Smooth muscle cell (in vitro differentiated cells): Measurements from ENCODE around the gene SIDT2. TPM values are rescaled to one million over a fixed set of nuclear protein-coding genes. Genes with fewer than 3 reads are reported as not detected.
"Not testable (repeated sequence)": the region's sequence is repeated elsewhere in the genome, so short reads cannot be mapped to it uniquely, and the experiment has no call there.

Source experiments
- DNase-seq: peaks from one replicate; lab custom pipeline; 2025; ENCODE audit not compliant: unreplicated experiment; lab: John Stamatoyannopoulos, UW
- H2AFZ ChIP-seq: fragments of 200-600 bp; sonication (generic); 2 replicates; pipeline ENCODE4 v1.6.0; 2016; ENCODE audit warnings: antibody characterized with exemption, low read depth, mild to moderate bottlenecking
- H3F3A ChIP-seq: fragments of 200-600 bp; sonication (generic); 2 replicates; pipeline ENCODE4 v1.6.0; 2017; ENCODE audit warnings: antibody characterized with exemption, low read depth
- H3K27ac ChIP-seq: fragments of 200-600 bp; sonication (generic); 2 replicates; pipeline ENCODE4 v1.5.1; 2016; ENCODE audit warnings: low read depth, mild to moderate bottlenecking
- H3K27me3 ChIP-seq: fragments of 200-600 bp; sonication (generic); 2 replicates; pipeline ENCODE4 v1.6.1; 2016; ENCODE audit warnings: low read depth, mild to moderate bottlenecking
- H3K36me3 ChIP-seq: fragments of 200-600 bp; sonication (generic); 2 replicates; pipeline ENCODE4 v1.5.1; 2016; ENCODE audit warnings: low read depth
- H3K4me1 ChIP-seq: fragments of 200-600 bp; sonication (generic); 2 replicates; pipeline ENCODE4 v1.5.1; 2016; ENCODE audit warnings: low read depth
- H3K4me2 ChIP-seq: fragments of 200-600 bp; sonication (generic); 2 replicates; pipeline ENCODE4 v1.6.0; 2016; ENCODE audit warnings: mild to moderate bottlenecking
- H3K4me3 ChIP-seq: fragments of 200-600 bp; sonication (generic); 2 replicates; pipeline ENCODE4 v1.5.1; 2016; ENCODE audit warnings: mild to moderate bottlenecking
- H3K79me2 ChIP-seq: fragments of 200-600 bp; sonication (generic); 2 replicates; pipeline ENCODE4 v1.6.0; 2016; ENCODE audit warnings: low read depth, mild to moderate bottlenecking
- H3K9ac ChIP-seq: fragments of 200-600 bp; sonication (generic); 2 replicates; pipeline ENCODE4 v1.6.0; 2016; ENCODE audit warnings: low read depth
- H3K9me3 ChIP-seq: fragments of 200-600 bp; sonication (generic); replicated peaks from 2 replicates; pipeline ENCODE4 v1.5.1; 2016; ENCODE audit warnings: low read depth
- H4K20me1 ChIP-seq: fragments of 200-600 bp; sonication (generic); 2 replicates; pipeline ENCODE4 v1.6.0; 2016; ENCODE audit warnings: low read depth
- WGBS: methylation state at CpG from one replicate; pipeline ENCODE4 v1.1.7; 2016; ENCODE audit warnings: low lambda C conversion rate; 5-methylcytosine and 5-hydroxymethylcytosine counted together
- polyA plus RNA-seq: library from polyadenylated mRNA; unstranded; fragments of >200 nt; fragmentation: Nextera tagmentation; extraction: Ambion mirVana; gene quantifications from 2 replicates; pipeline ENCODE4 v1.2.1, GENCODE V29; 2016
- total RNA-seq: library from RNA; depleted of rRNA; stranded (reverse); fragments of >200 nt; gene quantifications from 2 replicates; pipeline ENCODE4 v1.2.3, GENCODE V29; 2014
- TF ChIP-seq, protein P1 (sequence below): fragments of 200-600 bp; sonication (generic); IDR thresholded peaks from 2 replicates; pipeline ENCODE4 v1.5.1; 2017; ENCODE audit warnings: borderline replicate concordance, mild to moderate bottlenecking, antibody characterized with exemption; ENCODE audit not compliant: insufficient read depth, poor library complexity, severe bottlenecking

Gene SIDT2
- total and polyA plus RNA-seq, 2 experiments from 2014 or later: 11.6 to 35.0 TPM

GRCh38 chr11:117180661-117181585 is 2.4 kb downstream of the SIDT2 start:
- Histone ChIP-seq H3K4me3 (no peak overlapping the region), H2AFZ (no peak overlapping the region), H3K79me2 (peaks cover 4% of the 10 kb centered on the region), H3K27ac (peak overlapping the region; percentile 74), H3K9ac (no peak overlapping the region), H3K36me3 (no peaks in the 10 kb centered on the region), H3K4me2 (peak overlapping the region; percentile 91), H3F3A (peaks cover 3% of the 10 kb centered on the region), H3K27me3 (no peaks in the 10 kb centered on the region), H4K20me1 (no peaks in the 10 kb centered on the region), H3K9me3 (no peaks in the 10 kb centered on the region), H3K4me1 (peaks cover 13% of the 10 kb centered on the region)
- 66% methylated on average over 22 of the region's 22 CpGs for WGBS
- no peak for DNase-seq
- TF ChIP-seq, protein P1, sequence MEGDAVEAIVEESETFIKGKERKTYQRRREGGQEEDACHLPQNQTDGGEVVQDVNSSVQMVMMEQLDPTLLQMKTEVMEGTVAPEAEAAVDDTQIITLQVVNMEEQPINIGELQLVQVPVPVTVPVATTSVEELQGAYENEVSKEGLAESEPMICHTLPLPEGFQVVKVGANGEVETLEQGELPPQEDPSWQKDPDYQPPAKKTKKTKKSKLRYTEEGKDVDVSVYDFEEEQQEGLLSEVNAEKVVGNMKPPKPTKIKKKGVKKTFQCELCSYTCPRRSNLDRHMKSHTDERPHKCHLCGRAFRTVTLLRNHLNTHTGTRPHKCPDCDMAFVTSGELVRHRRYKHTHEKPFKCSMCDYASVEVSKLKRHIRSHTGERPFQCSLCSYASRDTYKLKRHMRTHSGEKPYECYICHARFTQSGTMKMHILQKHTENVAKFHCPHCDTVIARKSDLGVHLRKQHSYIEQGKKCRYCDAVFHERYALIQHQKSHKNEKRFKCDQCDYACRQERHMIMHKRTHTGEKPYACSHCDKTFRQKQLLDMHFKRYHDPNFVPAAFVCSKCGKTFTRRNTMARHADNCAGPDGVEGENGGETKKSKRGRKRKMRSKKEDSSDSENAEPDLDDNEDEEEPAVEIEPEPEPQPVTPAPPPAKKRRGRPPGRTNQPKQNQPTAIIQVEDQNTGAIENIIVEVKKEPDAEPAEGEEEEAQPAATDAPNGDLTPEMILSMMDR: peak; percentile 28

GRCh38 chr11:117181586-117182550 is 3.3 kb downstream of the SIDT2 start:
- Histone ChIP-seq H3K9me3 (no peaks in the 10 kb centered on the region), H3K79me2 (peaks cover 4% of the 10 kb centered on the region), H3K36me3 (no peaks in the 10 kb centered on the region), H4K20me1 (no peaks in the 10 kb centered on the region), H3K27ac (no peak overlapping the region), H3K4me3 (no peak overlapping the region), H3K9ac (no peak overlapping the region), H3K4me1 (peaks cover 13% of the 10 kb centered on the region), H3K27me3 (no peaks in the 10 kb centered on the region), H2AFZ (no peak overlapping the region), H3K4me2 (no peak overlapping the region), H3F3A (peaks cover 3% of the 10 kb centered on the region)
- TF ChIP-seq, protein P1: no peak
- WGBS: 98% methylated on average over 22 of the region's 22 CpGs
- DNase-seq: no peak

DNA sequence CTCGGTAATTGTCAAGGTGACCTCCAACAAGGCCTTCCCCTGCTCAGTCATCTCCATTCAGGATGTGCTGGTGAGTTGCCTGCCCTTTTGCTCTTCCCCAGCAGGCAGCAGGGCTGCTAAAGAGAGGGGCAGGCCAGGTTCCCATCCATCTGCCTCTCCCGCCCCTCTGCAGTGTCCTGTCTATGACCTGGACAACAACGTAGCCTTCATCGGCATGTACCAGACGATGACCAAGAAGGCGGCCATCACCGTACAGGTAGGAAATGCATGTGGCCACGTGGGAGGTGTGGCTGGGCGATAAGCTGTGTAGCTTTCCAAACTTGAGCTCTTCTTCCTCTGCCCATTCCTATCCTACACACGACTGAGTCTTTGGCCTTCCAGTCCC is 4.0 kb downstream of the SIDT2 start:
- no peak overlapping the region for H3K4me2 ChIP-seq
- no peak overlapping the region for H2AFZ ChIP-seq
- no peaks in the 10 kb centered on the region for H4K20me1 ChIP-seq
- H3K9me3 ChIP-seq: no peaks in the 10 kb centered on the region
- peaks cover 3% of the 10 kb centered on the region for H3F3A ChIP-seq
- WGBS: 94% methylated on average over 10 of the region's 10 CpGs
- no peak for DNase-seq
- peaks cover 13% of the 10 kb centered on the region for H3K4me1 ChIP-seq
- H3K27ac ChIP-seq: no peak overlapping the region
- no peaks in the 10 kb centered on the region for H3K27me3 ChIP-seq
- TF ChIP-seq, protein P1: no peak
- peaks cover 4% of the 10 kb centered on the region for H3K79me2 ChIP-seq
- no peaks in the 10 kb centered on the region for H3K36me3 ChIP-seq
- no peak overlapping the region for H3K9ac ChIP-seq
- no peak overlapping the region for H3K4me3 ChIP-seq

GRCh38 chr11:117183178-117183577 is 4.6 kb downstream of the SIDT2 start:
- not testable (repeated sequence) for DNase-seq, H4K20me1 ChIP-seq, H3K9me3 ChIP-seq, H3F3A ChIP-seq, H2AFZ ChIP-seq, H3K27ac ChIP-seq, H3K9ac ChIP-seq, H3K4me2 ChIP-seq, H3K36me3 ChIP-seq, H3K79me2 ChIP-seq, H3K4me3 ChIP-seq, H3K27me3 ChIP-seq
- 98% methylated on average over 13 of the region's 13 CpGs for WGBS
- peaks cover 10% of the 10 kb centered on the region for H3K4me1 ChIP-seq
